ENCODE results near the gene TGFBR2.
"Not testable (repeated sequence)": the region's sequence is repeated elsewhere in the genome, so short reads cannot be mapped to it uniquely, and the experiment has no call there.

The TGFBR2 gene

GRCh38 chr3:30657914-30658313 lies 51.5 kb downstream of the TGFBR2 start:
- no peak for DNase-seq (ENCODE audit: low read depth in 2 of 2)

GRCh38 chr3:30658328-30659052 lies 52.1 kb downstream of the TGFBR2 start:
- peak in 1 of 2 donors; percentile 46 for DNase-seq (ENCODE audit: low read depth in 2 of 2)

GRCh38 chr3:30659270-30660130 lies 53.1 kb downstream of the TGFBR2 start:
- no peak for DNase-seq (ENCODE audit: low read depth in 2 of 2)

DNA sequence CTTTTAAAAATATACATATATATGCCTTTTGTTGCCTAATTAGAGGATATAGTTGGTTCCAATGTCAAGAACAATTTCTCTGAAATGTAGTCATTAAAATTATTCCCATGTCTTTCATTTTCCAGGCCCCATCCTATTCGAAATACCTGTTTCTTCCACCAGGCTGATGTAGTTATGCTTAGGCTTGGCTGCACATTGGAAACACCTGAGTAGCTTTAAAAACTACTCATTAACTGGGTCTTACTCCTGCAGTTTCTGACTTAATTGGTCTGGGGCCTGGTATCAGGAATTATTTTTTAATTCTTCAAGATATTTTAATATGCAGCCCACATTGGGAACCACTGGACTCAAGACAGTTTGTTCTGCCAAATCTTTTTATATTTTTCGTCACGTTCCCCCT lies 53.7 kb downstream of the TGFBR2 start:
- no peak for DNase-seq (ENCODE audit: low read depth in 2 of 2)

GRCh38 chr3:30660656-30661055 lies 54.3 kb downstream of the TGFBR2 start:
- DNase-seq (ENCODE audit: low read depth in 2 of 2) = no peak

DNA sequence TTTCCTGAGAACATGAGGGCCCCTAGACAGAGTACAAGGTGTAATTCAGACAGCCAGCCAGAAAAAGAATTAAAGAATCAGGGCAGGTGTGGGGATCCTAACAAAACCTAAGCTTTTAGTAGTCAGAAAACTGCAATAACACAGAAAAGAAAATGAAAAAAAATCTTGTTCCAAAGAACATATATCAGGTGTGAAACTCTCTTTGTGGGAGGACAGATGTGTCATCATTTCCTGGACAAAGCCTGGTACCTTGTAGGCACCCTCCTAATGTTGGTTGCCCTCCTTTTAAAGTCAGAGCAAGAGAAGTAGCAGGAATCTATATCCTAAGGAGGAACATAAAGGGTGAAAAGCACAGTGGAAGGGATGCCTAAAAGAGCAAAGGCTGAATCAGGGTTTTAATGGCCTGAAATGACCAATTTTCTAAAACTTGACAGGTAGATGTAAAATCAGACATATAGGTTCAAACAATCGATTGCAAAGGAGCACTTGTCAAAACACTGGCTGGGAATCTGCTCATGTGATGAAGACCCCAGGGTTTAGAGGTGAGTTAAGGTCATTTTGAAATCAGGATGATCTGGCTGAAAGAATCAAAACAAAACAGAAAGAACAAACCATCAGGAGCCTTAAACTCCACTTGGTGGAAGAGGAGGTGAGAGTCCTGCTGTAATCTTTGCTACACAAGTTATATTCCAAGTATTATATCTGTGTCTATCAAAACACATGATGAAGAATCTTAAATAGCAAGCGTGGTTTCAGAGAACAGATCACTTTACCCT lies 54.9 kb downstream of the TGFBR2 start:
- no peak for DNase-seq (ENCODE audit: low read depth in 2 of 2)

DNA sequence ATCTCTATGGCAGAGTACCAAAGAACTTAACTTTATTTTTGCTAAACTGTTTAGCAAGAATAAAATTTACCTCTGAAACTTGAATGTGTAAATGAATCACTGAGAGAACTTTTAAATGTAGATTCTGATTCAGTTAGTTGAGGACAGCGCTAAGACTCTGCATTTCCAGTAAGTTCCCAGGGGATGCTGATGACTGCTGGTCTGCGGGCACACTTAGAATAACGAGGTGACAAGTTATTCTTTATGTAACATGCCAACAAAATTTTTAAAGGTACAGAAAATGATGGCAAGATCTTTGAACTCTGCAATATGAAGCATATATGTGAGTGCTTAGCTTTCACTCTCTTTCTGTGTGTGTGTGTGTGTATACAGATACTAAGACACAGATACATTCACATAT lies 56.4 kb downstream of the TGFBR2 start:
- DNase-seq (ENCODE audit: low read depth in 2 of 2) = no peak

GRCh38 chr3:30663533-30664241 lies 57.3 kb downstream of the TGFBR2 start:
- no peak for DNase-seq (ENCODE audit: low read depth in 2 of 2)

DNA sequence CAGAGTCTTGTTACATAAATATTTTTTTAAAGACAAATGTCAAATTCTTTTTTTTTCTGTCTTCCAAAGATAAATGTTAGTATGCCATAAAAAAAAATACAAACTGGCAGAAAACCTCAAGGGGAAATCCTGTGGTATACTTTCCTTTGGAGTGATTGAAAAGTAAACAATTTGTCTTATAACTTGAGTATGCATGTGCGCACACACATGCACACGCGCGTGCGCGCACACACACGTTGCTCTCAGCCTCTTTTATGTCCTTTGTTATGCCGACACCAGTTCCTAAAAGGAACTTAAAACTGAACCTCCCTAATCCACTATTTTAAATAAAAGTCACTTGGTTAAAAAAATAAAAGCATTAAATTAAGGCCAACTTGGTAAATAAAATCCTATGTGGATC lies 58.1 kb downstream of the TGFBR2 start:
- no peak for DNase-seq (ENCODE audit: low read depth in 2 of 2)

DNA sequence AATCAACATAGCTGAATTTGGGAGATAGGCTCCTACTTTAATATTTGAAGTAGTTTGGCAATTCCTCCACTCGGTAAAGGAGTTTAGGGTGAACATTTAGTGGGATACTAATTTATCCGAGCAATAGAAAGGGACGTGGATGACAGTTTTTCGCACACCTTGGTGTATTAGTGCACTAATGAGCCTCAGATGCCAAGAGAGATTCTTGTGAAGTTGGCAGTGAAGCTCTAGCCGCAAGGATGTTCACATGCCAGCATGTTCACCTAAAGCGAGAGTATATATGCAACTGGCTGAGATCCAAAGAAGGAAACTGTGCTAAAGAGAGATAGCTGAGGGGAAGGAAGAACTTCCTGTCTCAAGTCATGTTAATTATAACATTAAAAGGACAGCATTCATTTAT lies 58.5 kb downstream of the TGFBR2 start:
- no peak for DNase-seq (ENCODE audit: low read depth in 2 of 2)

DNA sequence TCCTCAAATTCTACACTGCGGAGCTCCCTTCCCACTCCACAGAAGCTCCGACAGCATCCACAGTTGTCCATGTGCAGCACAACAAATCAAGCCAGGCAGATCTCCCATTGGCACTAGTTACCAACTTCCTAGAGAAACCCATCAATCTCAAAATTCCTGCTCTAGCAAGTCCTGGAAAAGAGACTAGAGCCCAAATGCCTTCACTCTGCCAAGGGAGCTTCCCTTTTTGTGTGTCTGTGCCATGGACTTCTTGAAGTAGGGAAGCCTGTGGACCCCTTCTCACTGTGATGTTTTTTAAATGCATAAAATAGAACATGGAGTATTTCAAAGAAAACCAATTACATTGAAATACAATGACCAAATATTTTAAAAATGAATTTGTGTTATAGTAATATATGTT lies 59.1 kb downstream of the TGFBR2 start:
- no peak for DNase-seq (ENCODE audit: low read depth in 2 of 2)

DNA sequence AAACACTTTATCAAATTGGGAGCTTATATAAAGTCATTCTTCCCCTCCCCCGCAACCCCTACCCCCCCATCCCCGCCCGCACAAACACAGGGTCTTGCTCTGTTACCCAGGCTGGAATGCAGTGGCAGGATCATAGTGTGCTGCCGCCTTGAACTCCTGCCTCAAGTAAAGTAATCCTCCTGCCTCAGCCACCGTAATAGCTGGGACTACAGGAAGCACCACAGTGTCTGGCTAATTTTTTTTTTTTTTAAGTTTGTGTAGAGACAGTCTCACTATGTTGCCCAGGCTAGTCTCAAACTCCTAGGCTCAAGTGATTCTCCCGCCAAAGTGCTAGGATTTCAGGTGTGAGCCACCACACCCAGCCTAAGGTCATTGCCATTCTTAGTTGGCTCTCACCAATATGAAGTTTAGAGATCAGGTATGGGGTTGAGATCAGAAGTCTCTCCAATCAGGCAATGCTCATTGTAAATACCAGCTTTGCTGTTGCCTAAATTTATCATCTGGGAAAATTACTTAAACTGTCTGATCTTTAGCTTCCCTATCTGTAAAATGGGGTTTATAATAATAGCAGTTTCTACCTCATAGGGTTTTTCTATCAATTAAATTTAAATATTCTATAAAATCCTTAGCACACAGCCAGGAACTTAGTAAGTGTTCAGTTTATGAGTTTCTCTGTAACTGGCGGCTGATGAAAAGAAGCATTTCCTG lies 60.3 kb downstream of the TGFBR2 start:
- DNase-seq (ENCODE audit: low read depth in 2 of 2) = no peak

- no peak for DNase-seq (ENCODE audit: low read depth in 2 of 2)
Measured at GRCh38 chr3:30667280-30667651, 60.9 kb downstream of the TGFBR2 start.

DNA sequence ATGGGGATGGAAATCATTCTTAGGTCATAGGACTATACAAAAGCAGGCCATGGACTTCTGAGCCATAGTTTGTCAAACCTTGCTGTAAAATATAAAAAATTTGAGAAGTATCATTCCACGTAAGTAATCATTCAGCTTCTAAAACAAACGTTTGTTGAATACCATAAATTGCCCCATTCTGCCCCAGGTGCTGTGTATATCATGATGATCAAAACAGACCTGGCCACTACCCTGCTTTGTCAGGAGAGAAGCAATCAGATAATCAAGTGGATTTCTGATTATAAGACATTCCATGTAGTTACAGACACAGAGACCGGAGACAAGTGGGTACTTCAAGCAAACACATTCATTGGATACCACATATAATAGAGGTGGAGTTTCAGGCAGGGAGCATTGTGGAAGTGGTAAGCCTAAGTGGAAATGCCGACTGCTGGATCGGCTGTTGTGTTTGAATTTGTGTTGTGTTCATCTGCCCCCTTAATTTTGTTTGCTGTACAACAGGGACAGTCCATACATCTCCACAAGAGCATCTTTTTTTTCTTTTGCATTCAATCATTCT lies 61.7 kb downstream of the TGFBR2 start:
- DNase-seq (ENCODE audit: low read depth in 2 of 2) = no peak

DNA sequence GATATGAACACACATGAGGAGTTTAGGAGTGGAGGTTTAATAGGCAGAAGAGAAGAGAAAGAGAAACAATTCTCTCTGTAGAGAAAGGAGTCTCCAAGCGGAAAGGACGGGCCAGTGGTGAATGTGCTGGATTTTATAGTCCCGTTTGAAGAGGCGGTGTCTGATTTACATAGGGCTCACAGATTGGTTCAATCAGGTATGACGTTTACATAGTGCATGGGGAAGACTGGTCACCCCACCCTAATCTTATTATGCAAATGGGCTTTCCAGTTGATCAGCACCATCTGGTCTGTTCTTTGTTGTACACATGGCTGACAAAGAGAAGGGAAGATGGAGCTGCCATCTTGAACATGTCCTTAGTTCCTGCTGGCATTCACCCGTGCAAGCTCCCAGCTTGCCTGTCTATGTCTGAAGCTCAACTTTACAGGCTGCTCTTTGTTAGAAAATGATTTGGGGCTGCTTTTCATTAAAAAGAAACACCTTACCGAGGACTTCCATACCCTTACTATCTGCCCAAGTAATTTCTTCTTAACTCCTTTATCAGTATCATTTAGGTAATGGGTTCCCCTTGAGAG lies 63.0 kb downstream of the TGFBR2 start:
- not testable (repeated sequence) for DNase-seq (ENCODE audit: low read depth in 2 of 2)

DNA sequence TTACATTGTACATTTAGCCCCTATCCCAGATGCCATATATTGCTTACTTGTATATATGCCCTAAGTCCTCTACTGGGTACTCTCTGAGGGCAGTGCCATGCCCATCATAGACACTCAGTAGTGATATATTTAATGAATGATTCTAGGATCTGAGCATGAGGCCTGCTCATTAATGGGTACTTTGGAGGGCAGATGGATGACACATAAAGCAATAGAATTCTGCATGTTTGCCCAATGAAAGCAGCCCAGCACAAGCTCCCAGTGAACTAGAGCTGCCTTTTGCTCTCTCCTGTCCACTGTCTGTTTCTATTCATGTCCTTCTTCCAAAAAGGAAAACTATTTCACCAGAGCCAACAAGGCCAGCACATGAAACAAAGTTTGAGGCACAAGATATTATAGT lies 63.9 kb downstream of the TGFBR2 start:
- DNase-seq (ENCODE audit: low read depth in 2 of 2) = no peak

GRCh38 chr3:30671527-30672286 lies 65.3 kb downstream of the TGFBR2 start:
- DNase-seq (ENCODE audit: low read depth in 2 of 2) = no peak

DNA sequence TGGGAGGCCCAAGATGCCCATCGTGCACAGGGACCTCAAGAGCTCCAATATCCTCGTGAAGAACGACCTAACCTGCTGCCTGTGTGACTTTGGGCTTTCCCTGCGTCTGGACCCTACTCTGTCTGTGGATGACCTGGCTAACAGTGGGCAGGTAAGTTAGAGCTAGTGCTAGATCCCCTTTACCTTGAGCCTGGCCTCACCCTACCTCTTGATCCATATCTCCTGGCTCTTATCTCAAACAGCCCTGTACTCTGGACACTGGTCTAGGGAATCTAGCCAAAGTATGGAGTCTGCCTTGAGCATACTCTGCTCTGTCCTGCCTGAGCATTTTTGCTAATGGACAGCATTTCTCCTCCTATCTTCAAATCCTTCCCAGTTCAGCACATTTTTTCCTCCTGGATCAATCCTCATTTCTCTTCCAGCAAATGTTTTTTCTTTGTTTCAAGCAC lies 65.9 kb downstream of the TGFBR2 start:
- DNase-seq (ENCODE audit: low read depth in 2 of 2) = no peak

DNA sequence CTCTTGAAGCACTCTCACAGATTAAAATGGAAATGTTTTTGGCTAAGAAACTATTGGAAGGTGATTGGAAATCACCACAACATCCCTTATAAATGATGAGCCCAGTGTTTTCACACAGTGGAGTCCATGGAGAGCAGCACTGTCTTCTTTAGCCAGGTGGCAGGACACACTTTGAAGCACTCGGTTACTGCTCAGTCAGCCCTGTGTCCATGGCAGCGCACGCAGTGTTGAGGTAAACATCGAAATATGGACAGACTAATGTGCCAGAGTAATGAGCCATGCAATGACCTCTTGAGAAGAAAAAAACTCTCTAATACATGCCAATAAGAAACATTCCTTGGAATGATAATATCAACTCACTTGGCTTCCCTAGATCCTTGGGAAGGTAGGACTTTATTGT lies 66.6 kb downstream of the TGFBR2 start:
- DNase-seq (ENCODE audit: low read depth in 2 of 2) = no peak

Measured in stimulated activated CD8-positive, alpha-beta memory T cell treated with anti-CD3 and anti-CD28 coated beads, Interleukin-2, amount 100 ng/mL, for 48 hours (primary cell).